Islet precursor cell (in vitro differentiated cells): ENCODE data around the gene FAM241A.
"Not testable (repeated sequence)": the region's sequence is repeated elsewhere in the genome, so short reads cannot be mapped to it uniquely, and the experiment has no call there.

ENCODE experiments used
- DNase-seq: peaks from one replicate; pipeline ENCODE4 v3.0.0-alpha.2; 2018

The FAM241A gene

DNA sequence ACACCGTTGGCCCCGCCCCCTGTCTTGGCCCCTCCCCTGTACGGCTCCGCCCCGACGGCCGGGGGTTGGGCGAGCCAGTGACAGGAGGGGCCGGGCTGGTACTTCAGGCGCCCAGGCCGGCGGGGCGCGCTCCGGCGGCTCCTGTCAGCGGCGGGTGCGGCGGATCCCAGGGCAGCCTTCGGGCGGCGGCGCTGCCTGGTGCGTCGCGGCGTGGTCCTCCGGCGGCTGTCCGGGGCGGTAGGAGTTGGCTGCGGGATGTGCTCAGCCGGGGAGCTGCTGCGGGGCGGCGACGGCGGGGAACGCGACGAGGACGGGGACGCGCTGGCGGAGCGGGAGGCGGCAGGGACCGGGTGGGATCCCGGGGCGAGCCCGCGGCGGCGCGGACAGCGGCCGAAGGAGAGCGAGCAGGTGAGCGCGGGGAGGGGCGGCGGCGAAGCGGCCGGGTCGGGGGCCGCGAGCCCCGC is at the start of gene FAM241A:
TSS of gene FAM241A (plus strand) at position 129 of the 464 bp plus-strand sequence. CDS start at position 256, 127 bp downstream.
- DNase-seq: peak; percentile 91

DNA sequence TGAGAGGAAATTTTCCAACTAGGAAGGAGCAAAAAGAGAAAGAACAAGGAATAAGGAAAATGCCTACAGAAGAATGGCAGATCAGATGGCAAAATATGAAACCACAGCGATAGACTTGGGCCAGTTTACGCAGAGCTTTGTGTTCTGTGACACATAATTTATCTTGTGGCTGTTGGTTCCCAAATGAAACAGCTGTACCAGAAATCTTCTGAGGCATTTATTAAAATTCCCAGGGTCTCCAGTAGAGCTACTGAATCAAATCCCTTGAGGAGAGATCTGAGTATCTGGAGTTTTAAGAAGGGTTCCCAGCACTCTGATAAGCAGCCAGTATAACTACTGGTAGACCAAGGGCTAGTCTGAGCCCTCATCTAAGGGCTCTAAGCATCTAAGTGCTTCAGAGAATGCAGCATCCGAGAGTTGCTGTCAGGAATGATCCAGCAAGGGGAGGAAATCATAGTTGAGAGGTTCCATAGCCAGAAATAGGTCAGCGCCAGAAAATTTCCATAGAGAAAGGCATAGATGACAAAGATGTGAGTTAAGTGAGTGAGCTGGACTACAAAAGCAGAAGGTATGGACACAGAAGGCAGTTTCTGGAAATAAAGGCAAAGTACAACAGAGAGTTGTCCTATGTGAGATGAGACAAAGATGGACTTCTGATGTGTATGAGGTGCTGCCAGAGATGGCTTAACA is 46.3 kb upstream of the FAM241A start:
- no peak for DNase-seq

DNA sequence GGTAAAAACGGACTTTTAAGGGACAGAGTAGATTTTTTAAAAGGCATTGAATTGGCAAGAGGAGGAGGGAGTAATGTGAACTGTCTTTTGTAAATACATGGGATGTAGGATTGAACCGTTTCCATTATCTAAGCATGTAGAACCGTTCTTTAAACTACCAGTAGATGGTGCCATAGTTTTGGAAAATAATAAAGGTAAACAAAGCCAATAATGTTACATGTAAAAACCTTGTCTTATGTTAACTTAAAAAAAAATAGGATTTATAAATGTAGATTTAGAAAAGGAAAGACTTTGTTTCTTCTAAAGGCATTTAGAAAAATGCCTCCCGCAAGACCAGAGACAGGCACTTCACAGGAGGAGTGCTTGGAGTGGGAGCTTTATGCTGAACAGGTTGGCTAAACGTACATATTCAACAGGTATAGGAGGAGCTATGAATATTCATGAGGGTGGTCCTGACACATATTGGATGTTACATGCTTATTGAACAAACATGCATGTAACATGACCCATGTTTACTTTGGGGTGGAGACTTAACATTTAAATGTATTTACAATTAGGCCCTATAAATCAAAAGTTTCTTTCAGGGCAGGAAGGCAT is 45.5 kb upstream of the FAM241A start:
- DNase-seq: no peak

DNA sequence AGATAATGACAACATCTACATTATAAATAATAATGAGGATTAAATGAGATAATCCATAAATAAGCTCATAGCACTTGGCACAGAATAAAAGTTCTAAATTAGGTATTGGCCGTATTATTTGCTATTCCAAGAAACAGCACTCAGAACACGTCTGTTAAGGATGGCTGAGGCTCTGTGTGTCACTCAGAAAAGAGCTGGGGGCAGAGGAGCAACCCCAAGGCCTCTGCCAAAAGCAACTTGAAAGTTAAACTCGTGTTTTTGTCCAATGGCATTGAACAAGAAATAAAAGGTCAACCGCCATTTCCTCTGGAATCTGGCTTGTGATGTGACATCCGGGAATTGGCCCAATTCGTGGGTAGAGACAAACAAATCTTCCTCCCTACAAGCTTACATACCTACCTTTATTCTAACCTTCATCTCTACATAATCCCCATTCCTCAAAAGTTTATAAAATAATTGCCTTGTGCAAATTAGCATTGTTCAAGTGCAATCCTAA is 42.3 kb upstream of the FAM241A start:
- DNase-seq: no peak

DNA sequence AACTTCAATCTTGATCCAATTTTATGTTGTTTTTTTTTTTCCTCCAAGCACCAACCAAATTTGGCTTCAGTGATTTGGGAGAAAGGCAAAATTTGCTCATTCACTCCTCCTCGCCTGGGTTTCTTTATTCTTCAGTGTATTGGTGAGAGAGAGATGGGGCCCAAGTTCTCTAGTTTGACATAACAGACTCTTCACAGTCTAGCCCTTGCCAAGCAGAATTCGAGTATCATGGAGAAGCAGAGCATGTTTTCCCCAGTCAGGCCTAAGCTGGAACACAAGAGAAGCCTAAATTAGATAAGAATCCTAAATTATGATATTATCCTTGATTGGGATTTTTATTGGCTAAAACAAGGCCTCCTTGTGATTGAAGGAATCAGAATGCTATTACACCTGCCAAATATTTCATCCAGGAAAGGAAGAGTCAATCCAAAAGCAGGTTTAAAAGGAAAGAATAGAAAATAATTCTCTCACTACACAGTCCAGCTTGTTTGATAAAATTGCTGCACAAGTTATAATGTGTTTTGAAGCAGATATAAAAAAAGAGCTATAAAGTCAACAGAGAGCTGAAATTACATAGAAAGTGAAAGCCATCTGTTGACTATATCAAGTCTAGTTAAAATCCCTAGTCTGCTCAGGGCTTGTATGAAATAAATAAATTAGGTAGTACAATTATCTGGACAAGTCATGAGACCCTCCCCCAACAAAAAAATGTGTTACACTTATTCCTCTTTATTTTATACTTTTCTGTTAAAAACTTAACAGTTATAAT is 39.9 kb upstream of the FAM241A start:
- DNase-seq: no peak

DNA sequence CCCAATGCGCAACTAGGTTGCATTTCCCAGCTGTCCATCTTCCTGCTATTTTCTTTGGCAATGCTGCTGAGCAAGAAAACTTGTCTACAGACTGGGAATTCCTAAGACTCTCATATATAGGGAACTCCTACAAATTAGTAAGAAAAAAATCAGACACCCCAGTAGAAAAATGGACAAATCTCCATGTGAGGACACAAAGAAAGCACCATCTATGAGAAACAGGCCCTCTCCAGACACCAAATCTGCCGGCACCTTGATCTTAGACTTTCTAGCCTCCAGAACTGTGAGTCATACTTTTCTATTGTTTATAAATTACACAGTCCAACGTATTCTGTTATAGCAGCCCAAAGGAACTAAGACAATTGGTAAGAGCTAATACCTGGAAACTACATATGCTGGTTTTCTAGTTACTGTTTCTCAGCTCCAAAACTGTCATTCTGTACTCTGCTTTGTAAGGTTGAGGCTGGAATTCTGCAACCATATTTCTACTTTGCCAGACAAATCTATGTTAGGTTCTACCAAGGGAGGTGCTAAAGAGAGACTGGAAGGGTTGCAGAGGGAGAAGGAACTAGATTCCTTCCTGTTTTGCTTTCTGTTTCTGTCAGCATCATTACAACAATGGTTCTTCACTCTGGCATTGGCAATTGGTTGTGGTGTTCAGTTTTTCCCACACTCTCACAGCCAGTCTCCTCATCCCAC is 35.7 kb upstream of the FAM241A start:
- DNase-seq: no peak

DNA sequence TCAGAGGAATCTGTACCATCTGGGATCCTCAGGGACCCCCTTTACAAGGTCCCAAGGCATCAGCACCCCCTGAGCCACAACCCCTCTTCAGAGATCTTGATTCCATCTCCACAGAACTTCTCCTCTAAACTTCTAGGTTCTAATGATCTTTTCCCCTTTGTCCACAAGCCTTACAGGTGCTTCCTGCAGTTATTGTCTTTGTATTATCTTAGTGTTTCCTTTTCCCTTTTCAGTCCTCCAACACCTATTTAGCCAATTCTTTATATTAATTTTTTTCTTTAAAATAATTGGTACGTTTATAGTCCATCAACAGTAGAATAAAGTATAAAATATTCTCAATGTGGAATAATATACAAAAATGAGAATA is 35.2 kb upstream of the FAM241A start:
- no peak for DNase-seq

DNA sequence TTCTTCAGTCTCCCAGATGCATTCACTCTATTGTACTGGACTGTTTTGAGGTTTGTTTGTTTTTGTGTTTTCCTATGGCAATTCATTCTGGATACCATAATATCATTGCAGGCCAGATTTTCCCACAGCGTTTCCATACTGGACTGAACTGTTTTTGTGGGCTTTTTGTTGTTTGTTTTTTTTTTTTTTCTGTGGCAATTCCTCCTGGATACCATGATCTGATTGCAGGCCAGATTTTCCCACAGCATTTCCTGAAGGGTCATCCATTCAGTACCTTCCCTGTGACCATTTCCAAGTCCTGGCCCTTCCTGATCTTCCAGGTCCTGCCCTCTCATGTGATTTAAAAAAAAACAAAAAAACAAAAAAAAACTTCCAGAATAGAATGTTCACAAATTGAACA is 33.9 kb upstream of the FAM241A start:
- DNase-seq: no peak

DNA sequence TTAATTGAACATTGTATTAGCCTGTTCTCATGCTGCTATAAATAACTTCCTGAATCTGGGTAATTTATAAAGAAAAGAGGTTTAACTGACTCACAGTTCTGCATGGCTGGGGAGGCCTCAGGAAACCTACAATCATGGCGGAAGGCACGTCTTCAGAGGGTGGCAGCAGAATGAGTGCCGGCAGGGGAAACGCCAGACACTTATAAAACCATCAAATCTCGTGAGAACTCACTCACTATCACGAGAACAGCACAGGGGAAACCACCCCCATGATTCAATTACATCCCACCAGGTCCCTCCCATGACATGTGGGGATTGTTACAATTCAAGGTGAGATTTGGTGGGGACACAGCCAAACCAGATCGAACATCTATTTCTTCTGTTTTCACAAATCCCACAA is 33.2 kb upstream of the FAM241A start:
- DNase-seq: not testable (repeated sequence)

DNA sequence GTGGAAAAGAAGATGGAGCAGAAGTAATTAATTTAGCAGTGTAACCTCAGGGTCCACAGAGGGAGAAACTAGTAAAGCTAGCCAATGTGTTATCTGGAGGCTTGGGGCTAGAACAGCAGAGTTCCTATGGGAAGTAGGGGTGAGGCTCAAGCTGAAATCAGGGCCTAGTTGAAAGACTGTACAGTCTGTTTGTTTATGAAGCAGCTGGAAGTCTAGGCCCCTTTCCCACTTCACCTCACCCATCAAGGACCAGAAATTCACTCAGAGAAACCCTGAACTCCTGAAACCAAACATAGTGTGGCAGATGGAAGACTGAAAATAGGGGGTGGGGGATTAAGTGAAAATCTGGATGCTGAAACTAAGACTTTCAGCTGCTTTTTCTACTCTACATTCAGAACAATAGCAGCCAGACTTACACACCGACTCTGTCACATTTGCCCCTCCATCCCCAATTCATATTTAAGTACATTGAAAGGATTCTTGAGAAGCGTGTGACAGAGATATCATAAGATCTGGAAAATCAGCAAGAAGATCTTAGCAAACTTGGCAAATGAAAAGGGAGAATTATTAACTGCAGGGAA is 32.6 kb upstream of the FAM241A start:
- no peak for DNase-seq

DNA sequence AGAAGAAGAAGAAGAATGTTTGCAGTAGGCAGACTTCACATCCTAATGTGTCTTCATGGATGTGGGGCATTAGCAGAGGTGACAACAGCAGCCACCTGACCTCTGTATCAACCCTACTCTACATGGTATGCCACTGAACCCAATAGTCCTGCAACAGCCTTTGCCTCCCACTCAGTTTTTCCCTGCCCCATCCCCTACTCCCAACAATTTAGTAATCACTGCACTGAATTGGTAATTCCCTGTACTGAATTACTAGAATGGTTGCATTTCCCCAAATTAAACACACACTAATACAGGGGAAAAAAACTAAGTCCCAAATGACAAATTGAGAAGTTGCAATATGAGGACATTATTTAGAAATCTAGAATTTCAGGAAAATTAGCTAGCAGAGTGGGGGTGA is 31.4 kb upstream of the FAM241A start:
- DNase-seq: no peak

DNA sequence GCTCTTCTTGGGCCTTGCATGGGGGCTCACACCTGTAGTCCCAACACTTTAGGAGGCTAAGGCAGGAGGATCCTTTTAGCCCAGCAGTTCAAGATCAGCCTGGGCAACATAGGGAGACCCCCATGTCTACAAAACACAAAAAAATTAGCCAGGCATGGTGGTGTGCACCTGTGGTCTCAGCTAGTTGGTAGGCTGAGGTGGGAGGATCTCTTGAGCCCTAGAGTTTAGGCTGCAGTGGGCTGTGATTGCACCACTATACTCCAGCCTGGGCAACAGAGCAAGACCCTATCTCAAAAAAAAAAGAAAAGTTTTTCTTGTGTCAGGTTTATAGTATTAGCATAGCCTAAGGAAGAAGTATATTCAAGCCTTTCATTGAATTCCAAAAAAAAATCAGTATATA is 30.8 kb upstream of the FAM241A start:
- no peak for DNase-seq

DNA sequence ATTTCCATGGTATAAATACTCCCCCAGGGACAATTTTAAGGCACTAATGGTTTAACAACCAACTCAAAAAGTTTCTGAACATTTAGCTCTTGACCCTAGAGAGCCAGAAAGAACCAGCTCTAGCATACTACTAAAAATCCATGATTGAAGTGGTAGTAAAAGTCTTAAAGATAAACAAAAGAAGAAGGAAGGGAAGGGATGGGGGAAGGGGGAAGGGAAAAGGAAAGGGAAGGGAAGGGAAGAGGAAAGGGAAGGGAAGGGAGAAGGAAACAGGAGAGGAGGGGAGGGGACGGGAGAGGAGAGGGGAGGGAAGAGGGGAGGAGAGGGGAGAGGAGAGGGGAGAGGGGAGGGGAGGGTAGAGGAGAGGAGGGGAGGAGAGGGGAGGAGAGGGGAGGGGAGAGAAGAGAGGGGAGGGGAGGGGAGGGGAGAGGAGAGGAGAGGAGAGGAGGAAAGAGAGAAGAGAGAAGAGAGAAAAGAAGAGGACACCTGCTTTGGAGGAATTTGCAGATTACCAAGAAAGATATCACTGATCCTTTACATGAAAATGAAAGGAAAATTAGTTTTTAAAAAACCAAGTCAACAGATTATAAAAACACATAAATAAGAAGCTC is 26.4 kb upstream of the FAM241A start:
- DNase-seq: no peak

DNA sequence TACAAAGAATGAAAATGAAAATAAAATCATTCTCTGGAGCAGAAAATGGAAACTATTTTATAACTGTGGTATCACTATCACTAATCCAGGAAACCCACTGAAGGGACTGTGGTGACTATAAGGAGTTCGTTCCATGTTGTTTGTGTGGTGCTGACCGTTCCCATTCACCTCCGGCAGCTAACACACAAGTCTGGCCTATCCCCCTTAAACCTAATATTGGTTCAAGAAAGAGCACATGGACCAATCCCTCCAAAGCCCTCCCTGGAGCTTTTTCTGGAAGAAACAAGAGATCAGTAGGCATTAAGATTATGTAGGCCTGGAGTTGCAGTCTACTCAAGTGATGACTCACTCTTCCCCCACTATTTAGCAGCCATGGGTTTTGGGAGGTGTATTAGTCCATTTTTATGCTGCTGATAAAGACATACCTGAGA is 25.9 kb upstream of the FAM241A start:
- DNase-seq: no peak

DNA sequence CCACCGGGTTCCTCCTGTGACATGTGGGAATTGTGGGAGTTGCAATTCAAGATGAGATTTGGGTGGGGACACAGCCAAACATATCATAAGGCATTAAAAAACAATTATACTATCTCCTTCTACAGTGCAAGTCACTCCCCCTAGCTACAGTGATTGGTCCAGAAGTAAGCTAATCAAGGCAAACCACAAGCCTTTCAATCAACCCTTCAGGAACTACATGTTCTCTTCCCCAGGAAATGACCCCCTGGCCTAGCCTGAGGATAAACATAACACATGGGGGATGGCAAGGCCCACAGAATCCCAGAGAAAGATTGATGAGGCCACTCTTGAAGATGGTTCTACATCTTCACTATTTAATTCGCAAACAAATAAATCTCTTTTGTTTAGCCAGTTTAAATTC is 25.2 kb upstream of the FAM241A start:
- no peak for DNase-seq

DNA sequence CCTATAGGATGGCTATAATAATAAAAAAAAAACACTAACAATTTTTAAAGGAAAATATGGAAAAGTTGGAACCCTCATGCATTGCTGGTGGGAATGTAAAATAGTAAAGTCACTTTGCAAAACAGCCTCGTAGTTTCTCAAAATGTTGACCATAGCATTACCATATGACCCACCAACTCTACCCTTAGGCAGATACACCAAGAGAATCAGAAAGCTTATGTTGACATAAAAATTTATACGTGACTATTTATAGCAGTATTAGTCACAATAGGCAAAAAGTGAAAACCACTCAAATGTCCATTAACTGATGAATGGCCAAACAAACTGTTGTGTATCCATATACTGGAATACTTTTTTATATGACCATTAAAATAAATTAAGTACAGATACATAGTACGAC is 19.8 kb upstream of the FAM241A start:
- DNase-seq: no peak

DNA sequence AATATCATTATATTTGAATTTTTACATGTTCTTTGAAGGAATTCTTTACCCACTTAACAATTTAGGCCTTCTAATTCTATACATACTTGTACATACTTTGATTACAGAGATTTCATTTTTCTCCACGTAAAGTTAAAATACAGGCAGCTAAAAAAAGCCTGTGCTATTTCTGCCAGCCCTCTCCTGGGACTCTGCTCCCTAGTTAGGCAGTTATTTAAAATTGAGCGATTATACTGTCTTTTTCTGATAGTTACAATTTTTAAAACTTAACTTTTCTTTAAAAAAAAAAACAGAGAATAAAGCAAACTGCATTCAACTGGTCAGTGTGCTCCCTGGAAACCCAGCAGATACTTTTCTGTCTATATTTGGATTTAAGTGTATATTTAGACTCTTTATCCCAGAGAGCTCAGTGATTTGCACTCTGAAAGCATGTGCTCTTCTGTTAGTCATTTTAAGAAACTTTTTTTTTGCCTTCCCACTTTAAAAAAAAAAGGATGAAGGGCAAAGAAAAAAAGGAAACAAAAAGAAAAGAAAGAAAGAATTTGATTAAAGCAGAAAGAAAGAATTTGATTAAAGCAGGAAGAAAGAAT is 18.1 kb upstream of the FAM241A start:
- DNase-seq: no peak

DNA sequence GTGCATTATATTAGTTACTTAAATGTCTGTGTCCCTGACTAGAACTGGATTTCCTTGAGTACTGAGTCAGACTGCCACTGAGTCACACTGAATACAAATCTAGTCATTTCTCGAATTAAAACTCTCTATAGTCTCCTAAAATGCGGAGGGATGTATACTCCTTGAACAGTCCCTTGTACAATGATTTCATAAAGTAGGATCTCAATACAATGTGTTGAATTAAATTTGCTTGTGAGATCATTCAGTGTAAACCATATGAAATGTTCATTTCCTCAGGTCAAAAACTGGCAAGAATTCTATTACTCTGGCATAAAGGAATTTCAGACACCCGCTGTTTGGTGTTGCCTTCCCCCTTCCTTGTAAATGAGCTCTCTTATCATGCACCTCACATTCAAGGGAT is 17.5 kb upstream of the FAM241A start:
- DNase-seq: no peak

DNA sequence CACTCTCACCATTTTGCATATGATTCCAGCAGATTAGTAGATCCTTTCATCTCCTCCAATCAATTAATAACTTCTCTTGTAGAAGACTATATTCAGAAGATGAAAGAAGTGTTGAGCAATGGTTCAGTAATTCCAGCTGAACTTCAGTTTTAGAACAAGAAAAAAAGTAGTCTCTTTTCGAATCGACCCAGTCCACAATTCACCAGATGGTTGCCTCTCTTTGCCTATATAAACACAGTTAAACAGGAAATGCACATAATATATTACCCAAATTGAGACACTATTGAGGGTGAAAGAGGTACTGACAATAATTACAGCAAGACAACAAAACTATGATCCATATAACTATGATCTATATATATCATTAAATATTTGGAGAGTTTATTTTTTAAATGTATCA is 16.8 kb upstream of the FAM241A start:
- no peak for DNase-seq

DNA sequence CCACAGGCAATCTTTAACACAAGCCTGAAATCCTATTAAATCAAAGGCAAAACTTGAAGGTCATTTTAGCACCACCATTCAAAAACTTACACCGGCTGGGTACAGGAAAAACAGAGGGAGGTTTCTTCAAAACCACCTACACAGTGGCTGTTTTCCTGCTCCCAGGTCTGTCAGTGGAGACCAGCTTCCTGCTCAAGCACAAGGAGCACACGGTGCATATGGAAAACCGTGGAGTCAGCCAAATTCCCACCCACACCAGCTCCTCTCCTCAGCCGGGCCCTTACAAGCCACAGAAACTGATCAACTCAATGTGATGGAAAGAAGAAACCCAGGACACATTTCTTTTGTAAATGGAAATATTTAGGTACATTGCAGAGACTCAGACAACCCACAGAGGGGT is 14.3 kb upstream of the FAM241A start:
- DNase-seq: no peak

DNA sequence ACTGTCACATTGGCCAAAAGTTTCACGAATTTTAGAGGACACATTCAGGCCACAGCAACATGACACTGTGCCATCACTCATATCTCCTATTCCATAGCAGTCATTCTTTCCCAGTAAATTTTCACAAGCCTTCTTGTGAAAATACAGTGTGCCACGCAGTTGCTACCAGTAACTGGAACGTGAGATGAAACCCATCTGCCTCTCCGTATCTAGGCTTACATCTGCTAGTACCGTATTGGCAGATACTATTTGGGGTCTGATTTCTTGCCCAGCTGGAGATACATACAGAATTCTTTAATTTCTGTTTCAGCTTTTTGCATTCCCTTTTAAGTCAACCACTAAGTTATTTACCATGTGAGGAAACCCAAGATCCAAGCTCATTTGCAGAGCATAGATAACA is 8.7 kb upstream of the FAM241A start:
- no peak for DNase-seq

DNA sequence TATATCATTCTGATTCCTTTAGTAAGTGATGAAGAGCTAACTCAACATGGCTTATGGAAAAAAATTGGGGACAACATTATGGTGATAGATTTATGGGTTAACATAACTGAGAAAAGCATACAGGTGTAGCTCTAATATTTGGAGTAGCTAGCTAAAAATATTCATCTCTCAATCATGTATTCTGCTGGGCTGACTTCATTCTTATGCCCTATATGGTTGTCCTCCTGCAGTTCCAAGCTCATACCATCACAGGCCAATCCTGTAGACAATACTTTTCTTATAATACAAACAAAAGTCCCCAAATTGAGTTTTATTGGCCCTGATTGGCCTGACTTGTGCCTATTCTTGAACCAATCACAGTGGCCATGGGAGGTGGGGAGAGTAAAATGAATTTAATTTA is 6.7 kb upstream of the FAM241A start:
- DNase-seq: no peak
